ENCODE results near the gene PCDHGC3. TPM values are rescaled to one million over a fixed set of nuclear protein-coding genes. Genes with fewer than 3 reads are reported as not detected.
A peak's percentile ranks its signal among the peaks of the same experiment; 100 is the strongest.

PCDHGC3 gene
- total RNA-seq, 1 experiment from 2014 or later: 27.2 TPM

- DNase-seq (ENCODE audit: low read depth): no peak
- in situ Hi-C loops (cut with HindIII; ENCODE audit: low pct_unique_long_range_greater_than_20kb, low sequenced_read_pairs): no loop called here
These were observed 40.3 kb downstream of the PCDHGC3 start for GRCh38 chr5:141515946-141516671.

GRCh38 chr5:141516672-141517025 lies 40.9 kb downstream of the PCDHGC3 start:
- in situ Hi-C loops (cut with HindIII; ENCODE audit: low pct_unique_long_range_greater_than_20kb, low sequenced_read_pairs): no loop called here
- DNase-seq (ENCODE audit: low read depth): no peak

GRCh38 chr5:141517312-141517711 lies 41.5 kb downstream of the PCDHGC3 start:
- no peak for DNase-seq (ENCODE audit: low read depth)

GRCh38 chr5:141517880-141518617 lies 42.3 kb downstream of the PCDHGC3 start:
- DNase-seq (ENCODE audit: low read depth): no peak
- in situ Hi-C loops (cut with HindIII; ENCODE audit: low pct_unique_long_range_greater_than_20kb, low sequenced_read_pairs): no loop called here

More at GRCh38 chr5:141517312-141517711, 41.5 kb downstream of the PCDHGC3 start:
- in situ Hi-C loops (cut with HindIII; ENCODE audit: low pct_unique_long_range_greater_than_20kb, low sequenced_read_pairs): no loop called here

- no peak for DNase-seq (ENCODE audit: low read depth)
- in situ Hi-C loops (cut with HindIII; ENCODE audit: low pct_unique_long_range_greater_than_20kb, low sequenced_read_pairs): no loop called here
These were observed 42.9 kb downstream of the PCDHGC3 start for GRCh38 chr5:141518618-141519015.

GRCh38 chr5:141519605-141520565 lies 44.1 kb downstream of the PCDHGC3 start:
- DNase-seq (ENCODE audit: low read depth): no peak
- in situ Hi-C loops (cut with HindIII; ENCODE audit: low pct_unique_long_range_greater_than_20kb, low sequenced_read_pairs): no loop called here

GRCh38 chr5:141521244-141521781 lies 45.5 kb downstream of the PCDHGC3 start:
- peak; percentile 96 for DNase-seq (ENCODE audit: low read depth)
- in situ Hi-C loops (cut with HindIII; ENCODE audit: low pct_unique_long_range_greater_than_20kb, low sequenced_read_pairs): no loop called here

- in situ Hi-C loops (cut with HindIII; ENCODE audit: low pct_unique_long_range_greater_than_20kb, low sequenced_read_pairs): no loop called here
- no peak for DNase-seq (ENCODE audit: low read depth)
These were observed 46.5 kb downstream of the PCDHGC3 start for GRCh38 chr5:141522301-141522700.

- no peak for DNase-seq (ENCODE audit: low read depth)
- in situ Hi-C loops (cut with HindIII; ENCODE audit: low pct_unique_long_range_greater_than_20kb, low sequenced_read_pairs): no loop called here
These were observed 48.2 kb downstream of the PCDHGC3 start for GRCh38 chr5:141523991-141524390.

- DNase-seq (ENCODE audit: low read depth): peak; percentile 96
- in situ Hi-C loops (cut with HindIII; ENCODE audit: low pct_unique_long_range_greater_than_20kb, low sequenced_read_pairs): no loop called here
These were observed 49.1 kb downstream of the PCDHGC3 start for GRCh38 chr5:141524604-141525597.

- DNase-seq (ENCODE audit: low read depth): peak; percentile 13
- in situ Hi-C loops (cut with HindIII; ENCODE audit: low pct_unique_long_range_greater_than_20kb, low sequenced_read_pairs): no loop called here
These were observed 49.9 kb downstream of the PCDHGC3 start for GRCh38 chr5:141525653-141526052.

- in situ Hi-C loops (cut with HindIII; ENCODE audit: low pct_unique_long_range_greater_than_20kb, low sequenced_read_pairs): no loop called here
- no peak for DNase-seq (ENCODE audit: low read depth)
These were observed 51.7 kb downstream of the PCDHGC3 start for GRCh38 chr5:141527426-141527825.

Other genes starting within 250 kb of the PCDHGC3 start
- not detected in 2 replicates for gene PCDHB15, start 230.6 kb upstream of the PCDHGC3 start, total RNA-seq (2014; rRNA removed; shearing (Covaris generic); ENCODE audit: low replicate concordance)
- gene SLC25A2, start 171.9 kb upstream of the PCDHGC3 start, total RNA-seq (2014; rRNA removed; shearing (Covaris generic); ENCODE audit: low replicate concordance): not detected in 2 replicates
- 103 and 109 TPM in 2 replicates for gene TAF7, start 155.2 kb upstream of the PCDHGC3 start, total RNA-seq (2014; rRNA removed; shearing (Covaris generic); ENCODE audit: low replicate concordance)
- gene PCDHGA1, start 145.5 kb upstream of the PCDHGC3 start, total RNA-seq (2014; rRNA removed; shearing (Covaris generic); ENCODE audit: low replicate concordance): 0.07 TPM in 1 of 2 replicates, not detected in the other
- not detected in 2 replicates for gene PCDHGA2, start 137.2 kb upstream of the PCDHGC3 start, total RNA-seq (2014; rRNA removed; shearing (Covaris generic); ENCODE audit: low replicate concordance)
- not detected in 2 replicates for gene PCDHGA3, start 132.1 kb upstream of the PCDHGC3 start, total RNA-seq (2014; rRNA removed; shearing (Covaris generic); ENCODE audit: low replicate concordance)
- 0.06 TPM in 1 of 2 replicates, not detected in the other for gene PCDHGB1, start 125.9 kb upstream of the PCDHGC3 start, total RNA-seq (2014; rRNA removed; shearing (Covaris generic); ENCODE audit: low replicate concordance)
- gene PCDHGA4, start 120.9 kb upstream of the PCDHGC3 start, total RNA-seq (2014; rRNA removed; shearing (Covaris generic); ENCODE audit: low replicate concordance): not detected in 2 replicates
- gene PCDHGB2, start 116.0 kb upstream of the PCDHGC3 start, total RNA-seq (2014; rRNA removed; shearing (Covaris generic); ENCODE audit: low replicate concordance): 0.34 TPM in 1 of 2 replicates, not detected in the other
- 0.24 TPM in 1 of 2 replicates, not detected in the other for gene PCDHGA5, start 111.8 kb upstream of the PCDHGC3 start, total RNA-seq (2014; rRNA removed; shearing (Covaris generic); ENCODE audit: low replicate concordance)
- gene PCDHGB3, start 105.7 kb upstream of the PCDHGC3 start, total RNA-seq (2014; rRNA removed; shearing (Covaris generic); ENCODE audit: low replicate concordance): not detected in 2 replicates
- gene PCDHGA6, start 102.1 kb upstream of the PCDHGC3 start, total RNA-seq (2014; rRNA removed; shearing (Covaris generic); ENCODE audit: low replicate concordance): 1.6 TPM in 1 of 2 replicates, not detected in the other
- not detected in 2 replicates for gene PCDHGA7, start 93.2 kb upstream of the PCDHGC3 start, total RNA-seq (2014; rRNA removed; shearing (Covaris generic); ENCODE audit: low replicate concordance)
- not detected in 2 replicates for gene PCDHGB4, start 88.3 kb upstream of the PCDHGC3 start, total RNA-seq (2014; rRNA removed; shearing (Covaris generic); ENCODE audit: low replicate concordance)
- gene PCDHGA8, start 83.3 kb upstream of the PCDHGC3 start, total RNA-seq (2014; rRNA removed; shearing (Covaris generic); ENCODE audit: low replicate concordance): not detected in 2 replicates
- not detected in 2 replicates for gene PCDHGB5, start 78.0 kb upstream of the PCDHGC3 start, total RNA-seq (2014; rRNA removed; shearing (Covaris generic); ENCODE audit: low replicate concordance)
- gene PCDHGA9, start 73.2 kb upstream of the PCDHGC3 start, total RNA-seq (2014; rRNA removed; shearing (Covaris generic); ENCODE audit: low replicate concordance): not detected in 2 replicates
- 0.75 and 1.3 TPM in 2 replicates for gene PCDHGB6, start 67.9 kb upstream of the PCDHGC3 start, total RNA-seq (2014; rRNA removed; shearing (Covaris generic); ENCODE audit: low replicate concordance)
- 0.14 TPM in 1 of 2 replicates, not detected in the other for gene PCDHGA10, start 63.0 kb upstream of the PCDHGC3 start, total RNA-seq (2014; rRNA removed; shearing (Covaris generic); ENCODE audit: low replicate concordance)
- gene PCDHGB7, start 58.3 kb upstream of the PCDHGC3 start, total RNA-seq (2014; rRNA removed; shearing (Covaris generic); ENCODE audit: low replicate concordance): 0.03 and 0.64 TPM in 2 replicates
- gene PCDHGA11, start 54.9 kb upstream of the PCDHGC3 start, total RNA-seq (2014; rRNA removed; shearing (Covaris generic); ENCODE audit: low replicate concordance): not detected in 2 replicates
- not detected in 2 replicates for gene PCDHGA12, start 45.5 kb upstream of the PCDHGC3 start, total RNA-seq (2014; rRNA removed; shearing (Covaris generic); ENCODE audit: low replicate concordance)
- not detected in 2 replicates for gene PCDHGC4, start 9.1 kb downstream of the PCDHGC3 start, total RNA-seq (2014; rRNA removed; shearing (Covaris generic); ENCODE audit: low replicate concordance)
- gene PCDHGC5, start 13.1 kb downstream of the PCDHGC3 start, total RNA-seq (2014; rRNA removed; shearing (Covaris generic); ENCODE audit: low replicate concordance): not detected in 2 replicates
- 17.0 and 43.6 TPM in 2 replicates for gene DIAPH1, start 143.0 kb downstream of the PCDHGC3 start, total RNA-seq (2014; rRNA removed; shearing (Covaris generic); ENCODE audit: low replicate concordance)
- 89.9 and 114 TPM in 2 replicates for gene HDAC3, start 160.9 kb downstream of the PCDHGC3 start, total RNA-seq (2014; rRNA removed; shearing (Covaris generic); ENCODE audit: low replicate concordance)
- gene RELL2, start 161.0 kb downstream of the PCDHGC3 start, total RNA-seq (2014; rRNA removed; shearing (Covaris generic); ENCODE audit: low replicate concordance): 2.6 and 2.7 TPM in 2 replicates
- 19.7 and 23.2 TPM in 2 replicates for gene FCHSD1, start 175.5 kb downstream of the PCDHGC3 start, total RNA-seq (2014; rRNA removed; shearing (Covaris generic); ENCODE audit: low replicate concordance)
- 10.6 and 11.8 TPM in 2 replicates for gene ARAP3, start 206.3 kb downstream of the PCDHGC3 start, total RNA-seq (2014; rRNA removed; shearing (Covaris generic); ENCODE audit: low replicate concordance)